Gastroesophageal sphincter (tissue), 4 donors: Measurements from ENCODE around the gene APEH. TPM values are rescaled to one million over a fixed set of nuclear protein-coding genes. Genes with fewer than 3 reads are reported as not detected.

ENCODE experiments used
- ATAC-seq: fragments of 150-250 bp; one replicate; pipeline ENCODE4 v1.9.1; 2016; ENCODE audit warnings: mild to moderate bottlenecking, moderate library complexity
- H3K27ac ChIP-seq, 4 donors: fragments of 200-600 bp; sonication (generic) in 3 of 4; 1 replicate in 3 of 4; 2 replicates in 1 of 4; pipeline ENCODE4 v1.5.1; 2016 to 2019
- H3K27me3 ChIP-seq: fragments of 200-600 bp; sonication (generic); one replicate; pipeline ENCODE4 v1.5.1; 2019
- H3K36me3 ChIP-seq, 2 donors: fragments of 200-600 bp; sonication (generic); one replicate each; pipeline ENCODE4 v1.5.1; 2019; ENCODE audit warnings: control low read depth in 1 of 2
- H3K4me1 ChIP-seq, 3 donors: fragments of 200-600 bp; sonication (generic); 1 replicate in 2 of 3; 2 replicates in 1 of 3; pipeline ENCODE4 v1.5.1; 2016 to 2019; ENCODE audit warnings: control low read depth in 2 of 3
- H3K4me3 ChIP-seq, 2 donors: fragments of 200-600 bp; sonication (generic); one replicate each; pipeline ENCODE4 v1.5.1; 2019; ENCODE audit warnings: mild to moderate bottlenecking in 1 of 2, moderate library complexity in 1 of 2
- H3K9me3 ChIP-seq, 3 donors: fragments of 200-600 bp; sonication (generic); one replicate each; pipeline ENCODE4 v1.5.1; 2017 to 2019; ENCODE audit warnings: control low read depth in 2 of 3
- EP300 ChIP-seq: sonication (generic); formaldehyde crosslinking; IDR thresholded peaks from one replicate; pipeline ENCODE4 v1.6.1; 2017; ENCODE audit warnings: antibody characterized with exemption, mild to moderate bottlenecking
- POLR2A ChIP-seq, 2 donors: fragments of 450-650 bp; IDR thresholded peaks; one replicate each; pipeline ENCODE4 v1.6.1; 2017; ENCODE audit warnings: antibody characterized with exemption in 2 of 2, mild to moderate bottlenecking in 2 of 2, moderate library complexity in 1 of 2
- POLR2AphosphoS5 ChIP-seq: sonication (generic); formaldehyde crosslinking; IDR thresholded peaks from one replicate; pipeline ENCODE4 v1.6.1; 2017; ENCODE audit warnings: antibody characterized with exemption
- WGBS, 2 donors: methylation state at CpG; one replicate each; pipeline ENCODE4 v1.1.5; 2018; ENCODE audit warnings: low coverage in 1 of 2; 5-methylcytosine and 5-hydroxymethylcytosine counted together
- total RNA-seq, 4 donors: library from RNA; depleted of rRNA; stranded (reverse); fragments of >200 nt; gene quantifications; one replicate each; pipeline ENCODE4 v1.1.0, GENCODE V29; 2016
- TF ChIP-seq, protein P1 (sequence below), 4 experiments: fragments of 200-600 bp in 2 of 4; fragments of 450-650 bp in 2 of 4; sonication (generic) in 1 of 4; IDR thresholded peaks; one replicate each; pipeline ENCODE4 v1.5.1; 2017 to 2019; ENCODE audit warnings: antibody characterized with exemption in 4 of 4, mild to moderate bottlenecking in 2 of 4, moderate library complexity in 2 of 4

The APEH gene
- total RNA-seq, 4 donors from 2014 or later: 61.4 to 80.2 (median 71.5) TPM

DNA sequence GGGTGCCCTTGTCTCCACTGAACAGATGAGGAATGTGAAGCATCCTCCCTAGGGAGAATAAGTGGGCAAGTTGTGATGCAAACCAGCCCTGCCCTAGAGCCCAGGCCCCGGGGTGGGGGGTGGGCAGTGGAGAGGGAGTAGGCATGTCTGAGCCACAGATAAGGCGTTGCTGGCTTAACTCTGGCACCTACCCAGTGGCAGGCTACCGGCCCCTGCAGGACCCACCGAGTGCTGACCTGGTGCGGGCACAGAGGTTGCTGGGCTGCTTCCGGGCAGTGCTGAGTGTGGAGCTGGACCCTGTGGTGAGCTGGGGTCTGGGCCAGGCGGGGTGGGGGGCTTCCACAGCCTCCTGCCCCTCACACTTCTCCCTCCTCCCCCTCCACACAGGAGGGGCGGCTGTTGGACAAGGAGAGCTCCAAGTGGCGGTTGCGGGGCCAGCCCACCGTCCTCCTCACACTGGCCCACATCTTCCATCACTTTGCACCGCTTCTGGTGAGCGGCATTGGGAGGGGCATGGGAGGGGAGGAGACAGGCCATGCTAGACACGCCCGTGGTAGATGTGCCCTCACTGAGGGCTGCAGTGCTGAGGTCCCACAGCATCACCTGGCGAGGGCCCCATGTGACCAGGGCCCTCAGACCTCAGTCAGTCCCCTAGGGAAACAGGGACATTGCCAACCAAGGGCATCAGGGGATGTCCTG lies 25.3 kb downstream of the APEH start:
- WGBS, 2 donors: 20 to 80% methylated on average over 1 to 3 of the region's 16 CpGs
- TF ChIP-seq, protein P1, sequence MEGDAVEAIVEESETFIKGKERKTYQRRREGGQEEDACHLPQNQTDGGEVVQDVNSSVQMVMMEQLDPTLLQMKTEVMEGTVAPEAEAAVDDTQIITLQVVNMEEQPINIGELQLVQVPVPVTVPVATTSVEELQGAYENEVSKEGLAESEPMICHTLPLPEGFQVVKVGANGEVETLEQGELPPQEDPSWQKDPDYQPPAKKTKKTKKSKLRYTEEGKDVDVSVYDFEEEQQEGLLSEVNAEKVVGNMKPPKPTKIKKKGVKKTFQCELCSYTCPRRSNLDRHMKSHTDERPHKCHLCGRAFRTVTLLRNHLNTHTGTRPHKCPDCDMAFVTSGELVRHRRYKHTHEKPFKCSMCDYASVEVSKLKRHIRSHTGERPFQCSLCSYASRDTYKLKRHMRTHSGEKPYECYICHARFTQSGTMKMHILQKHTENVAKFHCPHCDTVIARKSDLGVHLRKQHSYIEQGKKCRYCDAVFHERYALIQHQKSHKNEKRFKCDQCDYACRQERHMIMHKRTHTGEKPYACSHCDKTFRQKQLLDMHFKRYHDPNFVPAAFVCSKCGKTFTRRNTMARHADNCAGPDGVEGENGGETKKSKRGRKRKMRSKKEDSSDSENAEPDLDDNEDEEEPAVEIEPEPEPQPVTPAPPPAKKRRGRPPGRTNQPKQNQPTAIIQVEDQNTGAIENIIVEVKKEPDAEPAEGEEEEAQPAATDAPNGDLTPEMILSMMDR (IDR thresholded peaks at IDR 0.05): no peak
- TF ChIP-seq EP300 (no peak), POLR2AphosphoS5 (no peak)
- H3K27ac ChIP-seq: no peak overlapping the region
- H3K36me3 ChIP-seq: peaks cover 0 to 77% of the 10 kb centered on the region in 2 donors
- no peak for ATAC-seq
- no peaks in the 10 kb centered on the region for H3K9me3 ChIP-seq
- no peak overlapping the region for H3K4me3 ChIP-seq
- no peaks in the 10 kb centered on the region for H3K27me3 ChIP-seq
- peaks cover 0 to 6% (median 0%) of the 10 kb centered on the region in 3 donors for H3K4me1 ChIP-seq

DNA sequence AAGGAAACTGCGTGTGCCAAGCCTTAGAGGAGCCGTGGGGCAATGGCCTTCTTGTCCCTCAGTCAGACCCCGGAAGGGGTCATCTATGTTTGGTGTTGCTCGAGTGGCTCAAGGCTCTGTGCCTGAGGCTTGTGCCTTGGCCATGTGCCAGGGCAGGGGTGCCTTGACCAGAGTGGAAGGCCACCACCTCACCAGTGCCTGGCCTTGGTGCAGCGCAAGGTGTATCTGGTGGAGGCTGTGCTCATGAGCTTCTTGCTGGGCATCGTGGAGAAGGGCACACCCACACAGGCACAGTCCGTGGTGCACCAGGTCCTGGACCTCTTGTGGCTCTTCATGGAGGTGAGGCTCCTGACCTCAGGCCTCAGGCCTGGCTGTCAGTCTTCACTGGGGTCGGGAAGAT lies 25.9 kb downstream of the APEH start:
- no peak for ATAC-seq
- Histone ChIP-seq H3K27ac (no peak overlapping the region), H3K4me3 (no peak overlapping the region), H3K4me1 (peaks cover 0 to 6% (median 0%) of the 10 kb centered on the region in 3 donors), H3K27me3 (no peaks in the 10 kb centered on the region), H3K9me3 (no peaks in the 10 kb centered on the region), H3K36me3 (peaks cover 0 to 83% of the 10 kb centered on the region in 2 donors)
- TF ChIP-seq EP300 (no peak), POLR2A (IDR thresholded peaks at IDR 0.05) (no peak), POLR2AphosphoS5 (no peak)
- TF ChIP-seq, protein P1 (IDR thresholded peaks at IDR 0.05): no peak
- 42 to 88% methylated on average over 2 to 3 of the region's 8 CpGs for WGBS, 2 donors

DNA sequence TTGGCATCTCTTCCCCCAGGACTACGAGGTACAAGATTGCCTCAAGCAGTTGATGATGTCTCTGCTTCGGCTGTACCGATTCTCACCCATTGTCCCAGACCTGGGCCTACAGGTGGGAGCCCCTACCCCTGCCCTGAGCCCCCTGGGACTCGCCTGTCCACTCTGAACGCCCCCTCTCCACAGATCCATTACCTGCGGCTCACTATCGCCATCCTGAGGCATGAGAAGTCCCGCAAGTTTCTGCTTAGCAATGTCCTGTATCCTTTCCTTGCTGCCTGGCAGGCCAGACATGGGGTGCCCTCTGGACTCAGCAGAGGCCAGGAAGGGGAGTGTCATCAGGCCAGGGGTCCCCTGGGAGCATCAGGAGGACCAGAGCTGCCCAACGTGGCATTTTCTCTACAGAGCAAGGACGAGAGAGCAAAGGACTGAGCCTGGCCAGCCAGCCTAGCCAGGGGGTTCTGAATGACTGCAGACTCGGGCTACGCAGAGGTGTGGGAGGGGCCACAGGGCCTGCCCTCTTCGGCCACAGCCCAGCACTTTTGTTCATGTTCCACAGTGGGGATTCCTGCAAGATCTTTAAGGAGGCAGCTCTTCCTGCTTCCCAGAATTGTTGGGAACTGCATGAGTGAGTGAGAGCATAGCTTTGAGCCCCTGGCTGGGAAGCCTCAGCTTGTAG lies 26.4 kb downstream of the APEH start:
- 79% methylated on average over 5 of the region's 13 CpGs; no CpG with 5 or more reads in 1 of the 2 donors for WGBS, 2 donors
- H3K4me1 ChIP-seq: peaks cover 0 to 6% (median 0%) of the 10 kb centered on the region in 3 donors
- H3K27me3 ChIP-seq: no peaks in the 10 kb centered on the region
- TF ChIP-seq EP300: no peak
- H3K9me3 ChIP-seq: no peaks in the 10 kb centered on the region
- H3K36me3 ChIP-seq: peaks cover 0 to 89% of the 10 kb centered on the region in 2 donors
- H3K27ac ChIP-seq: no peak overlapping the region
- H3K4me3 ChIP-seq: no peak overlapping the region
- ATAC-seq: no peak

DNA sequence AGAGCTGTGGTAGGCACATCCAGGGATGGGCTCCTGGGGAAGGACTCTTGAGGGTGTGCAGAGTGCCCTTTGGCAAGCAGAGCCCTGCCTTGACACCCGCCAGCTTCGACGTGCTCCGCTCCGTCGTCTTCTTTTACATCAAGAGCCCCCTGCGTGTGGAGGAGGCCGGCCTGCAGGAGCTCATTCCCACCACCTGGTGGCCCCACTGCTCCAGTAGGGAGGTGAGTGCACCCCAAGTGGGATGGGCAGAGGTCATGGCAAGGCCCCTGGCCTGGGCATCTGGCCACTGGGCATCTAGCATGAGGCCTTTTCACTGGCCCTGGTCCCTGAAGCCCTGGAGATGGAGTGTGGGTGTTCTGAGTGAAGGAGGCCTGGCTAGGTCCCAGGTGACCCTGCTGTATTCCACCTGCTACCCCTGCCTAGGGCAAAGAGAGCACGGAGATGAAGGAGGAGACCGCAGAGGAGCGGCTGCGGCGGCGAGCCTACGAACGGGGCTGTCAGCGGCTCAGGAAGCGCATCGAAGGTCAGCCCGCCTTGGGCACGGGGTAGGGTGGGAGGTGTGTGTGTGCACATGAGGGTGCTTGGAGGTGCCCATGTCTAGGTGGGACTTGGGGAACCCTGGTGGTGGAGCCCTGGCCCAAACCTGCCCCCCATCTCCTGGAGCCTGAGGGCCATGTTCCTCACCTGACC lies 27.4 kb downstream of the APEH start:
- Histone ChIP-seq H3K27me3 (no peaks in the 10 kb centered on the region), H3K9me3 (no peaks in the 10 kb centered on the region), H3K36me3 (peaks cover 0 to 98% of the 10 kb centered on the region in 2 donors), H3K4me1 (peaks cover 0 to 6% (median 0%) of the 10 kb centered on the region in 3 donors), H3K4me3 (no peak overlapping the region), H3K27ac (no peak overlapping the region)
- TF ChIP-seq POLR2AphosphoS5: no peak
- TF ChIP-seq, protein P1 (IDR thresholded peaks at IDR 0.05): peak in 1 of 4 experiments; percentile 50
- no peak for ATAC-seq
- no CpG with 5 or more reads among the region's 21 CpGs for WGBS, 2 donors

DNA sequence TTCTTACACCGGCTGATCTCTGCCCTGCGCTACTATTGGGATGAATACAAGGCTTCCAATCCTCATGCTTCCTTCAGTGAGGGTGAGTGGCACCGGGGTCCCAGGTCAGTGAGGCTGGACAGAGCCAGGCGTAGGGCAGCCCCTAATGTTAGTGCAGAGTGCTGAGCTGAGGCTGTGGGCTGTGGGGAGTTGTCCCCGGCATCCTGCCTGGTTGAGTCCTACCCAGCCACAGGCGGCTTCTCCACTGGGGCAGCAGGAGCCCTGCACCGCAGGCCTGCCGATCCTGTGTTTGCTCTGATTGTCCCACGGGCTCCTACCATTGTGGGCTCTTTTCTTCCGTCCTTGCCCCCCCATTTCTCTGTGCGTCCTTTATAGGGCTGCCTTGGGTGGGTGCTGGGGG lies 28.5 kb downstream of the APEH start:
- Histone ChIP-seq H3K27ac (no peak overlapping the region), H3K36me3 (peaks cover 0 to 100% of the 10 kb centered on the region in 2 donors), H3K4me3 (no peak overlapping the region), H3K4me1 (peaks cover 0 to 6% (median 0%) of the 10 kb centered on the region in 3 donors), H3K27me3 (no peaks in the 10 kb centered on the region), H3K9me3 (no peaks in the 10 kb centered on the region)
- TF ChIP-seq EP300 (no peak), POLR2A (IDR thresholded peaks at IDR 0.05) (no peak), POLR2AphosphoS5 (no peak)
- TF ChIP-seq, protein P1 (IDR thresholded peaks at IDR 0.05): no peak
- no peak for ATAC-seq
- WGBS, 2 donors: 90 to 100% methylated on average over 2 of the region's 11 CpGs
